GM12875 (cell line): Measurements from ENCODE around the gene PSMG3.

Experiments used
- H3K4me3 ChIP-seq: one replicate; pipeline ENCODE4 v1.5.1; 2011; ENCODE audit warnings: low read depth, low read length, control low read depth
- TF ChIP-seq, protein P1 (sequence below): IDR thresholded peaks from 2 replicates; pipeline ENCODE4 v1.5.1; 2011; ENCODE audit warnings: low read depth, mild to moderate bottlenecking, control low read depth, inconsistent platforms, low read length, moderate library complexity, borderline replicate concordance; ENCODE audit not compliant: insufficient read depth

The PSMG3 gene

DNA sequence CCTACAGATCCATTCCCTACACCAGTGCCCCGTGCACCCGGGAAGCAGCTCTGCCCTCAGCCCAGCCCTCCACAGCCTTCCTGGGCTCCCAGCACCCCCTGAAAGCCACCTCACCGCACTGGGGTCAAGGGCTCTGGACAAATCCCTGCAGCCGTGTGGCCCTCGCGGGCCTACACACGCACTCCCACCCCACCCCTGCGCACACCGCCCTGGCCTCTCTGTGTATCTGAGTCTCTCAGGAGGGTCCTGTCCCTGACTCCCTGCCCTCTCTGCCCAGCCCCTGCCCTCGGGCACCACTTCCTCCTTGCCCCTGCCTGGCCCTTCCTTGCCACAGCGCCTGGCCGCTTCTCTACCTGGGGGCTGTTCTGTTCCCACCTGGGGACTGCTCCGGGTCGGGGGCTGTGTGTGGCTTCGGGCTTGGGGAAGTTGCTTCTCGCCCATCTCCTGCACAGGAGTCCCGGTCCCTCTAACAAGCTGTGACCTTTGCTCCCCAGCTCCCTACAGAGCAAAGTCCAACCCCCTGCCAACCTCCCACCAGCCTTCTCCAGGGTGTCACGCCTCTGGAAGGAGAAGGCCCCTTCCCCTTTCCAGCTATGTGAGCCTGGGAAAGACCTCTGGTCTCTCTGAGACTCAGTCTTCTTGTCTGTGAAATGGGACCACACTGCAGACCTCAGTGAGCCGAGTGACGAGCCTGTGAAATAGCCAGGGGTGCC lies 15.3 kb downstream of the PSMG3 start:
- TF ChIP-seq, protein P1, sequence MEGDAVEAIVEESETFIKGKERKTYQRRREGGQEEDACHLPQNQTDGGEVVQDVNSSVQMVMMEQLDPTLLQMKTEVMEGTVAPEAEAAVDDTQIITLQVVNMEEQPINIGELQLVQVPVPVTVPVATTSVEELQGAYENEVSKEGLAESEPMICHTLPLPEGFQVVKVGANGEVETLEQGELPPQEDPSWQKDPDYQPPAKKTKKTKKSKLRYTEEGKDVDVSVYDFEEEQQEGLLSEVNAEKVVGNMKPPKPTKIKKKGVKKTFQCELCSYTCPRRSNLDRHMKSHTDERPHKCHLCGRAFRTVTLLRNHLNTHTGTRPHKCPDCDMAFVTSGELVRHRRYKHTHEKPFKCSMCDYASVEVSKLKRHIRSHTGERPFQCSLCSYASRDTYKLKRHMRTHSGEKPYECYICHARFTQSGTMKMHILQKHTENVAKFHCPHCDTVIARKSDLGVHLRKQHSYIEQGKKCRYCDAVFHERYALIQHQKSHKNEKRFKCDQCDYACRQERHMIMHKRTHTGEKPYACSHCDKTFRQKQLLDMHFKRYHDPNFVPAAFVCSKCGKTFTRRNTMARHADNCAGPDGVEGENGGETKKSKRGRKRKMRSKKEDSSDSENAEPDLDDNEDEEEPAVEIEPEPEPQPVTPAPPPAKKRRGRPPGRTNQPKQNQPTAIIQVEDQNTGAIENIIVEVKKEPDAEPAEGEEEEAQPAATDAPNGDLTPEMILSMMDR: no peak
- no peak overlapping the region for H3K4me3 ChIP-seq

DNA sequence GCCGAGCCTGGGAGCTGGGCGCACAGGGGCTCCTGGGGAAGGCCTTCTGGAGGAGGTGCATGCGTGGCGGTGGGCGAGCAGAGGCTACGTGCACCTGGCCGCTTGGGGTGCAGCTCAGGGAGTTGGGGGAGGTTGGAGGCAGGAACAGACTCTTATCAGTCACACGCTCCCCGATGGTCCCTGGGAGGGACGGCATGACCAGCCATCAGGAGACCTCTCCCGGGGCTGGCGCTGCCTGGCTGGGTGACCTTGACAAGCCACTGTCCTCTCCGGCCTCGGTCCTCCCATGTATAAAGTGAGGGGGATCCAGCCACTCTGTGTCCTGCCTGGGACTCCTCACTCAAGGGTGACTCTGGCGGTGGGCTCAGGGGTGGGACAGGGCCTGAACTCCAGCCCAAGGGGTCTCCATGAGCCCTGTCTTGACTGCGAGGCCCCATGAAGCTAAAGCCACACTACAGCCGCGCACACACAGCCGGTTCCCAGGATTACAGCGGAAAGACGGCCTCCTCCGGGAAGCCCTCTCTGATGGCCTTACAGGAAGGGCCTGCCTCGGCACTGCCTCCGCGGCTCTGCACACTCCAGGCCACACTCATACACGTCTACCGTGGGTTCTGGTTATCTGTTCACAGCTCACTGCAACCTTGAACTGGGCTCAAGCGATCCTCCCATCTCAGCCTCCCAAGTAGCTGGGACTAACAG lies 16.2 kb downstream of the PSMG3 start:
- TF ChIP-seq, protein P1: no peak
- no peak overlapping the region for H3K4me3 ChIP-seq

DNA sequence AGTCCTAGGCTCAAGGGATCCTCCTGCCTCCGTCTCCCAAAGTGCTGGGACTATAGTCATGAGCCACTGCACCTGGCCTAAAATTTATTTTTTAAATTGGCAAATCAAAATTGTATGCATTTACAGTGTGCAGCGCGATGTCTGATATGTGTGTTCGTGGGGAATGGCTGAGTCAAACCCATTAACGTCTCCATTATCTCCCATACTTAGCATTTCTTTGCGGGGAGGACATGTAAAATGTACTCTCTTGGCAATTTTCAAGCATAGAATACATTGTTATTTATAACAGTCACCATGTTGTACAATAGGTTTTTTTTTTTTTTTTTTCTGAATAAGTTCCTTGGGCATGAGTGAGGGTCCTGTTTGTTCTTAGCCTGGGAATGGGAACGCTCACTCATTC lies 17.6 kb downstream of the PSMG3 start:
- TF ChIP-seq, protein P1: no peak
- H3K4me3 ChIP-seq: no peak overlapping the region

DNA sequence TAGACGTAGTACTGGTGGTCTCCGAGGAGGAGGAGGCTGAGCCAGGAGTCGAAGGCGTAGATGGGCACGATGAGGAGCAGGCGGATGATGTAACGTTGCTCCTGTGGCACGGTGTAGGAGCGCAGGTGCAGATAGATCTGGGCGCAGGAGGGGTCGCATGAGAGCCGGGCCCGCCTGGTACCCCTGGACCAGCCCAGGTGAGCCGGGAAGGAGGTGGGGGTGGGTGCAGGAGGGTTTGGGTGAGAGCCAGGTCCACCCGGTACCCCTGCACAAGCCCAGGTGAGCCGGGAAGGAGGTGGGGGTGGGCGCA lies 19.0 kb downstream of the PSMG3 start:
- TF ChIP-seq, protein P1: no peak
- no peak overlapping the region for H3K4me3 ChIP-seq

DNA sequence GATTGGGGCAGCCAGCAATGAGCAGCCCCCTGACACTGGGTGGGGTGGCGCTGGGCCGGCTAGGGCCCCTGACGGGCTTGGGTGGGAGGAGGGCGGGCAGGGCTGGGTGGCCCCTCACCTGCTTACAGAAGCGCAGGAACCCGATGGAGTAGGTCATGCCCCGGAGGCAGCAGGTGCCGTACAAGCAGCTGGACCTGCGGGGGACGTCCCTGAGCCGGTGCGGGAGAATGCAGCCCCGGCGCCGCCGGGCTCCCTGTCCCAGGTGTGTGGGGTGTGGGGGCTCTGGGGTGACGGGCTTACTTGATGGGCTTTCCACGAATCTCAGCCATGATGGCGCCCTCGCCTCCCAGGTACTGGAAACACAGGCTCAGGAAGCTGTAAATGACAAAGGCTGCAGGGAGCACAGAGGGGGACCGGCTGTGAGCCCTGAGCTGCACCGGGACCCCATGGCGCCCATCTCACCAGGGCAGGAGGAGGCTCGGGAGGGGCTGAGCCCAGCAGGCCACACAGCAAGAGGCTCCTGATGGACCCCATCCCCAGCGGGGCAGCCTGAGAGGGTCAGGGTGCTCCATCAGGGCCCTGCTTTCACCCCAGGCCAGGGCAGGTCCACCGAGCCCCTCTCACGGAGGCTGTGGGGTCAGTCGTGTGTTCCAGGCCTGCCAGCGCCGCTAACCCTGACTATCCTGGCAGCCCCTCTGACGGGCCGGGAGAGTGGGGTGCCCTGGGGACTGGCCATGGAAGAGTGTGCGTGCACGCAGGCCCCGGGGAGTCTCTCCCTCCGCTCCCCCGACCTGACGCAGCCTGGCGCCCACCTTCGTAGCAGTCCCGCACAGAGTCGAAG lies 19.6 kb downstream of the PSMG3 start:
- no peak overlapping the region for H3K4me3 ChIP-seq
- TF ChIP-seq, protein P1: no peak

DNA sequence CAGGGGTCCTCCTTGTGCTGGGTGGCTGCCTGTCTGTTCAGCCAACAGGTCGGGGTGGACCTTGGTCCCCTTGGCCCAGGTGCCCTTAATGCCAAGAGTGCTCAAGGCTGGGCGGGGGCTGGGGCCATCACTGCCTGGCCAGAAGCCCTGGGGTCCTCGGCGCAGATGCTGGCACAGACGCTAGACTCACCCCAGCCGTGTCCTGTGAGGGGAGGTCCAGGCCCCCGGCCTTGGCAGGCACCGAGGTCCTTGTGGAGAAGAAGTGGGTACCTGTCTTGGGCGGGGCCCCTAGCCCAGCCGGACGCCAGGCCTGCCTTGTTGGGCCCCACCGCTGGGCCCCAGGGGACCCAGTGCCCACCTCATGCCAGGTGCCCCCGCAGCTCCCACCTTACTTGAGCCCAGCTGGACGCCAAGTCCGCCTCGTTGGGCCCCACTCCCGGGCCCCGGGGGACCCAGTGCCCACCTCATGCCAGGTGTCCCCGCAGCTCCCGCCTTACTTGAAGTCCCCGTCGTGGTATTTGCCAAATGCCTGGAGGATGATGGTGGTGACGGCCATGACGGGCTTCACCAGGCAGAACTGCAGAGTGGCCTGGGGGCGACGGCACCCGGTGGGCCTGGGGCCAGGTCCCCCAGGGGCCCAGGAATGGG lies 20.4 kb downstream of the PSMG3 start:
- TF ChIP-seq, protein P1: no peak

More for the DNA sequence above, 20.4 kb downstream of the PSMG3 start:
- no peak overlapping the region for H3K4me3 ChIP-seq
